Renal cortical epithelial cell (primary cell): Measurements from ENCODE around the gene SMAGP. TPM values are rescaled to one million over a fixed set of nuclear protein-coding genes. Genes with fewer than 3 reads are reported as not detected.

Source experiments
- DNase-seq: peaks from one replicate; pipeline ENCODE4 v3.0.0-alpha.2; 2011; ENCODE audit warnings: low read depth
- total RNA-seq: library from RNA; depleted of rRNA; stranded (reverse); fragments of >200 nt; gene quantifications from 2 replicates; pipeline ENCODE4 v1.2.3, GENCODE V29; 2014

The SMAGP gene
- total RNA-seq, 1 donor from 2014 or later, result 22.5 TPM

GRCh38 chr12:51196547-51196946, 73.7 kb downstream of the SMAGP start:
- DNase-seq, result no peak

DNA sequence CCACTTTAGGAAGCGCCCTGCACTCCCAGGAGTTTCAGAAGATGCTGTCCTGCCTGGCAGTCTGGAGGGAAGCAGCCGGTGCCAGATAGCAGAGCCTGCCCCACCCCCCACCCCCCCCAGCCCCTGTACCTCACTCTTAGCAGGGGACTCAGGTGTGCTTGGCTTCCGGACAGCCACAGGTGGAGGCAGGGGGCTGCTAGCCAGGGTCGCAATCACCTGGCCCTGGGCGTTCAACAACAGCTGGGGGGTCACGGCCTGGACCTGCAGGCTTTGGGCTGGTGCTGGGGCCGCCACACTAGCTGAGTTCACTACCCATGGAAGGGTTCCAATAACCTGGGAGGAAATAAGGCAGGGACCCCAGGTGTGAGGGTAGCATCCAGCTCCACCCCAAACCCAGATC, 74.4 kb downstream of the SMAGP start:
- DNase-seq, result no peak

Other genes with a start within 250 kb of the SMAGP start
- 76.7 and 78.5 TPM in 2 replicates for gene SLC11A2, start 244.0 kb downstream of the SMAGP start, total RNA-seq
- 24.3 and 33.0 TPM in 2 replicates for gene LETMD1, start 222.1 kb downstream of the SMAGP start, total RNA-seq
- gene CSRNP2, start 186.8 kb downstream of the SMAGP start, total RNA-seq, result 22.9 and 40.8 TPM in 2 replicates
- gene TFCP2, start 97.3 kb downstream of the SMAGP start, total RNA-seq, result 14.1 and 31.3 TPM in 2 replicates
- gene POU6F1, start 52.4 kb downstream of the SMAGP start, total RNA-seq, result 0.35 and 2.6 TPM in 2 replicates
- 88.9 and 170 TPM in 2 replicates for gene DAZAP2, start 31.6 kb downstream of the SMAGP start, total RNA-seq
- gene BIN2, start 53.8 kb upstream of the SMAGP start, total RNA-seq, result not detected in 2 replicates
- not detected in 2 replicates for gene CELA1, start 76.3 kb upstream of the SMAGP start, total RNA-seq
- 41.6 and 93.3 TPM in 2 replicates for gene GALNT6, start 121.0 kb upstream of the SMAGP start, total RNA-seq
- gene SLC4A8, start 154.4 kb upstream of the SMAGP start, total RNA-seq, result 1.0 and 2.1 TPM in 2 replicates